Activated CD4-positive, alpha-beta T cell treated with anti-CD3 and anti-CD28 coated beads for 24 hours (primary cell): ENCODE data around the gene RBBP7.
"Not testable (repeated sequence)": the region's sequence is repeated elsewhere in the genome, so short reads cannot be mapped to it uniquely, and the experiment has no call there.

ENCODE experiments used
- DNase-seq, 2 donors: peaks; one replicate each; pipeline ENCODE4 v3.0.0-alpha.2; 2020; ENCODE audit warnings: low read depth in 2 of 2

The RBBP7 gene

DNA sequence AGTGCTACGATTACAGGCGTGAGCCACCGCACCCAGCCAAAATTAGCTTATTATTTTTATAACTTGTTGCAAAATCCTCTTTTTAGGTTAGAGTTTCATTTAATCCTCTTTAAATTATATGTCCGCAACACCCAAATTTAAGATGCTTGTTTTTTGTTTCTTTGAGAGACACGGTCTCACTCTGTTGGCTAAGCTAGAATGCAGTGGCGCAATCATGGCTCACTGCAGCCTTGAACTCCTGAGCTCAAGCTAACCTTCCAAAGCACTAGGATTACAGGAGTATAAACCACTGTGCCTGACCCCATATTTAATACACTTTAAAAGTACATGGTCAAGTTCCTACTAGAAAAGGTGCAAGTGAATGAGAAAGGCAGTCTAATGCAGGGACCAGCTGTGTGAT is 2.2 kb downstream of the RBBP7 start:
- DNase-seq = no peak

DNA sequence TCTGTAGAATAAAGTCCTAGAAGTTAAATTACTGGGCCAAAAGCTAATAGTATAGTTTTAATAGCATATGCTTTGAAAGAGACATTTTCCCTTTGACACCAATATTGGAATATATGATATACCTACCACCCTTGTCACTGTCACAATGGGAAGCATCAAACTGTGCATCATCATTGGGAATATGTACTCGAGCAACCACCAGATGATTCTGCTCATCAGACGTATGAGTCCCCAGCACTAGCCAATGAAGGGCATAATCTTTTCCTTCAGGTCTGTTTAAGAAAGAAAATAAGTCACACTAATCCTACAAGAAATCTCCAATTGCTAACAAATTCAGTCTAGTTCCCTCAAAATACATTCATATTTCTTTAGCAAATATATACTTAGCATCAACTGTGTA is 7.3 kb downstream of the RBBP7 start:
- DNase-seq = no peak

DNA sequence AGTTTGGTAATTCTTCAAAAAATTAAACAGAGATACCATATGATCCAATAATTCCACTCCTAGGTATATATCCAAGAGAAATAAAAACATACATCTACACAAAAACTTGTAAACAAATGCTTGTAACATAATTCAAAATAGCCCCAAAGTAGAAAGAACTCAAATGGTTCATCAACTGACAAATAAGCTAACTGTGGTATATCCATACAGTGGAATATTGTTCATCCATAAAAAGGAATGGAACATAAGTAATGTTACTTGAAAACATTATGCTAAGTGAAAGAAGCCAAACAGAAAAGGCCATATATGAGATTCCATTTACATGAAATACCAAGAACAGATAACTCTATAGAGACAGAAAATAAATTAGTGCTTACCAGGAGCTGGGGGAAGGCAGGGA is 13.4 kb downstream of the RBBP7 start:
- DNase-seq = no peak

- not testable (repeated sequence) for DNase-seq
These were observed 14.1 kb downstream of the RBBP7 start for GRCh38 chrX:16856076-16856404.

DNA sequence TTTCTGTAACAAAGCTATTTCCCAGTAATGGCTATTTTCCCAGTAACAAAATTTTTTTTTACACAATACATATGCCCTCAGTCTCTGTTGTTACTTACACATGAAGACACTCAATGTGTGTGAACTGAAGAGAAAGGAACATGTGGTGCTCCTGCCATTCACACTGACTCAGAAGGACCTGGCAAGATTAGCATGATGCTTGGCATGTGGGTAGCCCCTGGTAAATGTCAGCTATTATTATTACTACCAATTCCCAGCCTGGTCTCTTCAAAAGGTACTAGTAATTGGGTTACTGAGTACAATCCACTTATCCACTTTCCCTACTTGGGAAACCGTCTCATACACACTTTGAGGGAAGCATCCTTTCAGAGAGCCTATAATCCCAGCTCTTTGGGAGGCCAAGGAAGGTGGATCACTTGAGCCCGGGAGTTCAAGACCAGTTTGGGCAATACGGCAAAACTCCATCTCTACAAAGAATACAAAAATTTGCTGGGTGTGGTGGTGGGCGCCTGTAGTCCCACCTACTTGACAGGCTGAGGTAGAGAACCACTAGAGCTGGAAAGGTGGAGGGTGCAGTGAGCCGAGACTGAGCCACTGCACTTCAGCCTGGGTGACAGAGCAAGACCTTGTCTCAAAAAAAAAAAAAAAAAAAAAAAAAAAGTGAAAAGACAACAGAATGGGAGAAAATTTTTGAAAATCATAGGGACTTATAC is 14.6 kb downstream of the RBBP7 start:
- DNase-seq = no peak

DNA sequence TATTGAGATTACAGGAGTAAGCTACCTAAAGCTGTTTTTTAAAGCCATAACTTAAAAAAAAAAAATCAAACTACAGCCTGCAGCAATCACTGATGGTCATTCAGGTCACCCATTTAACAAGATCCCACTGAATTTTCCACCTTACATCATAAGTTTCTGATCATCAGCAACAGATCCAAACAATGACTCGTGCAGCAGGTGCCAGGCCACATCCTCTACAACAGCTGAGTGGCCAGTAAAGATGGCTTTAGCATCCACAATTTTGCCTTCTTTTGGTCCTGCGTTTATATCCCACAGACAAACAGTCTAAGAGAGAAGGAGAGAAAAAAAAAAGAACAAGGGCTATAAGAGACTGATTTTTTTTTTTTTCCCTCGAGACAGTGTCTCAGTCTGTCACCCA is 16.6 kb downstream of the RBBP7 start:
- DNase-seq = no peak

DNA sequence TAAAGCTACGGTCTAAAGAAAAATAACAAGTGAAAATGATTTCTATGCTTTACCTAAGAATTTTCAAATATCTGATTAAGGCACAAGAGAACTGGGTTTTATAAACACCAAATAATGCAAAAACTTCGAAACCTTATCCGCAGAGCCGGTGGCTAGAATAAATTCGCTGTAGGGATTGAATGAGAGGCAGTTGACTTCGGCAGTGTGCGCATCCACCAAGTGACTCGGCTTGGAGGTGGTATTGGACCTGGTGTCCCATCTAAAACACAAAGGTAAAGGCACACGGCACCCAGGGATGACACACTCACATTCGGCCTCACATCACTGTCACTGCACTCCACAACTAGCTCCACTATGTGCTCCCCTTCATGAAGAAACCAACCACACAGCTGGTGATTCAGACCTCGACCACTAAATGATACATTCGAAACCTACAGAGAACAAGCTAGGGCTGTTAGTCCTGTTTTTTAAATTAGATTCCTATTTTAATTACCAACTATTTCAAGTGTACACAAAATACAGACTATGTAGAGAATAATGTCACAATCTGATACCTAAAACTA is 17.5 kb downstream of the RBBP7 start:
- DNase-seq = no peak

GRCh38 chrX:16851827-16852226 is 18.3 kb downstream of the RBBP7 start:
- no peak for DNase-seq

- DNase-seq = no peak
These were observed 18.7 kb downstream of the RBBP7 start for GRCh38 chrX:16851421-16851820.

DNA sequence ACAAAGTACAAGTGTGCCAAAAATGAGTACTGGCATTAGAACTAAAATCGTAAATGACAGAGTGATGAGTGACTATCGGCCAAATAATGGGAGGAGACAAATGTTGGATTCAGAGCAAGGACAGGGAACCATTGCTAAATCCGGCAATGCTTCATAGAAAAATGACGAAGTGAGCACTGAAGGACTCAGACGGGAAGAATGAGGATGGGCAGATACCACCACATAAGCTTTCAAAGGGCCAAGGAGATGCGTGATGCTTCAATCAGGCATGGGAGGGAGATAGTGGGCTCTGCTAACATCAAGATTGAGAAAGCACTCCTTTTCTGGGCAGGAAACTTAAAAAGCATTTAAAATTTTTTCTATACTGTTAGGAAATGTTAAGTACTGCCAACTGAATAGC is 21.6 kb downstream of the RBBP7 start:
- no peak for DNase-seq

GRCh38 chrX:16845686-16846085 is 24.5 kb downstream of the RBBP7 start:
- DNase-seq = no peak

- DNase-seq = no peak
These were observed 26.8 kb downstream of the RBBP7 start for GRCh38 chrX:16843208-16843909.

- DNase-seq = no peak
These were observed 27.5 kb downstream of the RBBP7 start for GRCh38 chrX:16842684-16843083.

GRCh38 chrX:16839852-16840460 is 30.2 kb downstream of the RBBP7 start:
- DNase-seq = no peak

- no peak for DNase-seq
These were observed 30.8 kb downstream of the RBBP7 start for GRCh38 chrX:16839219-16839851.

DNA sequence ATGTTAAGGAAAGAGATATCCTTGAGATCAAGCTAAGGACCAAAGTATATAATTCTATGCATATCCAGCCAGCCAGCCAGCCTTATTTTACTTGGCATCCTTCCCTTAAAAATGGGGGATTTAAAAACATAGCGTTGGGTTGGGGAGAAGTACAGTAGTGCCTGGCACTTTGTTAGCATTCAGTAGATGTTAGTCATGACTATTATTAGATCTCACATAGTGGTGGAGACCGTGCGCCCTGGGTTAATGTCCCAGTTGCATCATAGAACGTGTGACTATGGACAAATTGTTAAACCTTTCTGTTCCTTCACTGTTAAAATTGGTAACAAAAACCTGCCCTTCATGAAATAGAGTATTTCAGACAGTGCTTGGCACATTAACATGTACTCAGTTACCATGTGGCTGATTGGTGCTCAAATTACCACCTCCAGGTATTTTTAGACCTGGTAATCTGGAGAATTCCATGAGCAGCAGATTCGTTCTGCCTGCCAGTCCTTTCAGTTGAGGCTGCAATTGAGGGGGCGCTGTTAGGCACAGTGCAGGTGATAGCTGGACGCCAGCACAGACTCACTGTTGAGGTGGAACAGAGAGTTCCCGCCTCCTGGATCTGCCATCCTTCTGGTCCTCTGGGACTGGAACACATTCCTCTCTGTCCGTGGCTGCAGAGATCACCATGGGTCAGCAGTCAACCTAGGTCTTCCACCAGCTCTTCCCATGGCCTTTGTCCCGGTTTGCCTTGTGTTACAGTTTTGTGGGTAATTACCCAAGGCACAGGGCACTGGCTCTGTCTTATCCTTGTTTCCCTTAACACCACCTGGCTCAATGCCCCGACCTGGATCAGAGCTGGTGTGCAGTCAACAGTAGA is 31.7 kb downstream of the RBBP7 start:
- no peak for DNase-seq

- DNase-seq = no peak
These were observed 33.8 kb downstream of the RBBP7 start for GRCh38 chrX:16836371-16836770.

DNA sequence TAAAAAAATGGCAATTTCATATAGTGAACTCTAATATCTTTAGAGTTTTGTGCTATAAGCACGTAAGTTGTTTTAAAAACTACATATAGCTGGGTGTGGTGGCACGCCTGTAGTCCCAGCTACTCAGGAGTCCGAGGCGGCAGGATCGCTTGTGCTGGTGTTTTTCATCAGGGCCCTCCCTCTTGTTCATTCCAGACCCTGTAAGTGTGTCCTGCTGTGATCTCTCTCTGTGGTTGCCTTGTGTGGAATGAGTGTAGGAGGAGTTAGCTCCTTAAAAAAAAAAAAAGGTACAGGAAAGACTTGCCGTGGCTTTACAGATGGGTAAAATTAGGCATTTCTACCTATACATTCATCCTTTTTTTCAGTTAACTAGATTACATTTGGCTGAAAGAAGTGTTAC is 35.4 kb downstream of the RBBP7 start:
- DNase-seq = no peak

DNA sequence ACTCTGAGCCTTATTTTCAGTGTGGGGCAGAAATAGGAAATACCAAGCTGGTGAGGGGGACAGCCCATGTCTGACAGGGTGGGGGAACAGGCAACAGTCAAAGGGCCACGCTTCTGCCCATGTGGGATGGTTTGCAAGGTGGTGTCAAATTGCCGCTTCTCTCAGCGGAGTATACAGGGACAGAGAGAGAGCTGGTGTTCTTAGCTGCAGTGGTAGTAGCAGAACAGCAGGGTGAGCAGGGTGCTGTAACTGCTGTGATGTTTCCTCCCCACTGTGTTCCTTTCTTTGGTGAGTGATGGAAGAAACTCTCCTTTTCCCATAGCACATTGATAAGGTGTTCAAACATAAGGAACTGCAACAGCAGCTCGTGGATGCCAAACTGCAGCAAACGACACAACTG is 37.9 kb downstream of the RBBP7 start:
- no peak for DNase-seq

GRCh38 chrX:16828124-16828908 is 41.8 kb downstream of the RBBP7 start:
- DNase-seq = no peak

DNA sequence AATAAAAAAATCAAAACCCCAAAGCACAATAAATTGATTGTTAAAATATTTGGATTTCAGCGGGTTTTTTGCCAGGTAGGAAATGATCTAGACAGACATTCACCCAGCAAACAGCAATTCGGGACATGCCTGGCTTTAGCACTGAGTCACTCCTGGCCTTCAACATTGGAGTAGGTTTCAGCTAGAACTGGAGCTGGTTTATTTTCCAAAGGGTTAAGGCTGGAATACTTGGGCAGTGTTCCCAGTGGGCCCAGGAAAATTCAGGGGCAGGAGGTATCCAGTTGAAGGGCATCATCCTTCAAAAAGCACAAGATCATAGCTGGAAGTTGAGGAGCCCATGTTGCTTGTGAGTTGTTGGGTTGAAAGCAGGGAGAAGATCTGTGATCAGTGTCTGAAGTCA is 42.9 kb downstream of the RBBP7 start:
- DNase-seq = no peak
